GM18517 (cell line): ENCODE measurements around the gene KCNG4.

ENCODE experiments used
- ATAC-seq: cut with Tn5 transposase; IDR thresholded peaks from one replicate; pipeline ENCODE4 v1.9.1; 2021; ENCODE audit warnings: mild to moderate bottlenecking, moderate library complexity; ENCODE audit not compliant: unreplicated experiment

The KCNG4 gene

GRCh38 chr16:84239909-84240308, at the start of gene KCNG4:
Gene KCNG4 (minus strand): TSS chr16:84240012. CDS start chr16:84237485, 2,527 bp downstream.
- no peak for ATAC-seq

DNA sequence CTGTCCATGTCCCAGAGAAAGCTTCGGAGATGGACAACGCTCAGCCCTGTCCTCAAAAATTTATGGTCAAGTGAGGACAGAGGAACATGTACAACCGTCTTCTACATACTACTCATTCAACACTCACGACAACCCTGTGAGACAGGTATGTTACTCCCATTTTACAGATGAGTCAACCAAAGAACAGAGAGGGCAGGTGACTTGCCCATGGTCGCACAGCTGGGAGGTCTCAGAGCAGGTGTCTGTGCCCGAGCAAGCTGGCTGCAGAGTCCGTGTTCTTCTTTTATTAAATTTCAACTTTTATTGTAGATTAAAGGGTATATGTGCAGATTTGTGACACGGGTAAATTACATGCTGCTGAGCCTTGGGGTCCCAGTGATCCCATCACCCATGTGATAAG, 49.1 kb upstream of the KCNG4 start:
- no peak for ATAC-seq

GRCh38 chr16:84286578-84287240, 46.9 kb upstream of the KCNG4 start:
- no peak for ATAC-seq

- no peak for ATAC-seq
Measured at GRCh38 chr16:84284154-84284722, 44.4 kb upstream of the KCNG4 start.

DNA sequence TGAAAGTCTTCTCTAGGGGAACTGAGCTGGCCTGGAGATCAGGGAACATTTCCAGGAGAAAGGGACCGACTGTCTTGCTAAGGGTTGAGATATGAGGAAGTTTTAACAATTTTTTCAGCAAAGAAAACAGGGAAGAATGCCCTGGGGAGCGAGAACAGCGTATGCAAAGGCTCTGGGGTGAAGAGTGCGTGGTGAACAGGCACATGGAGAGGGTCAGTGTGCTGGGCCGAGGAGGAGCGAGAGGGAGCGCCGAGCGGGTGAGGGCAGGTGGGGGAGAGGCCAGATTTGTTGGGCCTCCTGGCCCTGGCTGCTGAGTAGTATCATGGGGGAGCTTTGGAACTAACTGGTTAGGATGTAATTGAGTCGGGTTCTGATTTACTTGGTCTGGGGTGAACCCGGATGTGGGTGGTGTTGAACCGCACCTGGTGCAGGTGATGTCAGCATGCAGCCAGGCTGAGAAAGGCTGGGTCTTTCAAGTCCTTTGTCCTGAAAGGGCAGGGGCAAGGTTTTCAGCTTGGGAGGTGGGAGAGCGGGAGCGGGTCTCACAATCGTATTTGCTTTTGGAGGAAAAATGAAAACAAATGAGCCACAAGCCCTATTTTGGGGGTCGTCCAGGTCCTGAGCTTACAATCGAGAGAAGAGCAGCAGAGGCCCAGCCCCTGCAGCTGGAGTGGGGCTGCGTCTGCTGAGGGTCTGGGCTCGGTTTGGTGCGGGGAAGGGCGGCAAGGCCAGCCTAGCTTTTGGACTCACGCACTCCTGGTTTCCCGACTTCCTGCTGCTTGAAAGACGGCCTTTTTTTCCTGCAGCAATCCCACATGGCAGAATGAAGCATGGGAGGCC, 43.7 kb upstream of the KCNG4 start:
- no peak for ATAC-seq

- ATAC-seq = no peak
Measured at GRCh38 chr16:84282533-84282932, 42.7 kb upstream of the KCNG4 start.

DNA sequence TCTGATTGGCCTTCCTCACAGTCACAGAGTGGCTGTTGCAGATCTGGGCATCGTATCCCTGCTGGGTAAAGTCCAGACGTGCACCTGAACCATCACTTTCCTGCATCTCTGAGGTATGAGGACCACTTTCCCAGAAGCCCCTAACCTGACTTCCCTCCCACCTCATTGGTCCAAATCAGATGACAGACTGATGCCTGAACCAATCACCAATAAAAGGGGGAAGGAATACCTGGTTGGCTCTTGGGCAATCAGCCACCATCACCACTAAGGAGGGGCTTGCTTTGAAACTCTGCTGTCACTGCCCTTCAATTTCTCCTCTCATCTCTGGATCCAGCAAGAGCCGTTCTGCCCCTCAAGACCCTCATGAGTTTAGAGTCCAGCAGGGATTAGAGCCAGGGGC, 41.3 kb upstream of the KCNG4 start:
- no peak for ATAC-seq

DNA sequence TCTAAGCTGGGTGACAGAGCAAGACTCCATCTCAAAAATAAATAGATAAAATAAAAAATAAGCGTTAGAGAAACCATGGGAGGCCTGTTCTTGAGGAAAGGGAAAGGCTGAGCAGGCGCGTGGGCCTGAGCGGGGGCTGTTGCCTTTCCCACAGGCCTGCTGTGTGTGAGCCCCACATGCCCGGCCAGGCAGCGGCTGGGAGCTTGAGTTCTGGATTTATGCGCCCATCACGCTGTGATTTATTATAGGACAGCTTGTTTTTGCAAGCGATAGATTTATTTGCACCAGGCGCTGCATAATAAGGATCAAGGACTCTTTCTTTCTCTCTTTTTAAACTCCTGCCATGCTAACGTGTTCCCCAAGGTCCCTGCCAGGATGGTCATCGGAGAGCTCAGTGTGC, 40.1 kb upstream of the KCNG4 start:
- ATAC-seq = no peak

GRCh38 chr16:84278968-84279367, 39.2 kb upstream of the KCNG4 start:
- no peak for ATAC-seq

DNA sequence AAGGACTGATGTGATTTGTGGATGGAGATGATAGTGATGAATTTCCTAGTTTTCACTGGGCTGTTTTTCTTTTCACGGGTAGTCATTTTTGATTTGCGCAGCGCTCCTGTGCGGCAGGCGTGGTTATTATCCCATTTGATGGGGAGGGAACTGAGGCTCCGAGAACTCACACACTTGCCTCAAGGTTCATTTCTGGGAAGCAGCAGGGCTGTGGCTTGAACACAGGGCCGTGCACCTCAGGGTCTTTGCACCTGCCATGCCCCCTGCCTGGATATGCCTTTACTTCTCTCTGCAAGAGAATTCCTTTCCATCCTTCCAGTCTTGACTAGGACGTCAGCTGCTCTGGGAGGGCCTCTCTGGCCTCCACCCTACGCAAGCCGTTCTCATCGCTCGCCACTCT, 38.5 kb upstream of the KCNG4 start:
- no peak for ATAC-seq

DNA sequence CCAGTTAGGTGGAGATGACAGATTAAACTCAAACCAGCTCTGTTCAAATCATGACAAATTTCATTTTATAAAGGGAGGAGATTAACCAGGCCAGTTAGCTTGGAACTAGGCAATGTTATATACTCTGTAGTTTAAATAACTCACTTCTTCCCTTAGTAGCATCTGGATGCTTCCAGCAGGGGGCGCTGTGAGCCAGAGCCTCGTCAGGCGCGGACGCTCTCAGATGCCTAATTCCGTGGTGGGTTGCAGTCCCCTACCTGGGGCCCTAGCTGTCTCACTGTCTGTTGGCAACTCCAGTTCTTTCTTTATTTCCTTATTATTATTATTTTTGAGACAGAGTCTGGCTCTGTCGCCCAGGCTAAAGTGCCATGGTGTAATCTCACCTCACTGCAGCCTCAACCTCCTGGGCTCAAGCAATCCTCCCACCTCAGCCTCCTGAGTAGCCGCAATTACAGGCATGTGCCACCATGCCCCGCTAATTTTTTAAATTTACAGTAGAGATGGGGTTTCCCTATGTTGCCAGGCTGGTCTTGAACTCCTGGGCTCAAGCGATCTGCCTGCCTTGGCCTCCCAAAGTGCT, 37.5 kb upstream of the KCNG4 start:
- ATAC-seq = no peak

GRCh38 chr16:84275585-84276151, 35.9 kb upstream of the KCNG4 start:
- ATAC-seq = no peak

GRCh38 chr16:84274515-84274914, 34.7 kb upstream of the KCNG4 start:
- ATAC-seq = no peak

DNA sequence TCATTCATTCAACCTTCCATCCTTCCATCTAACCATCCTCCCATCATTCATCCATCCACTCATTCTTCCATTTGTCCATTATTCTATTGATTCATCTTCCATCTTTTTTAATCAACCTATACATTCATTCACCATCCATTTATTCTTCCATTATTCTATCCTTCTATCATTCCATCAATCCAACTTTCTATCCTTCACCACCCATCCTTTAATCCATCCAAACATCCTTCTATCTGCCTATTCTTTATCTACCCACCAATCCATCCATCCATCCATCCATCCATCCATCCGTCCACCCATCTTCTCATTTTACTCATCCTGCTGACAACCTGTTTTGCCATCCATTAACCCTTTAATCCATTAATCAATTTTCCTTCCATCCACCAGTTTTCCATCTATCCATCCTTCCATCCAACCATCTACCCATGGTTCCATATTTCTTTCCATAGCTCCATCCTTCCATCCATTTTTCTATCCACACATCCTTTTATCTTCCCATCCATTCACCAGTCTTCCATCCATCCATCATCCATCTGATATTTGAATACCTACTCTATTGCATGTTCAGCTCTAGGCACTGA, 33.0 kb upstream of the KCNG4 start:
- no peak for ATAC-seq

DNA sequence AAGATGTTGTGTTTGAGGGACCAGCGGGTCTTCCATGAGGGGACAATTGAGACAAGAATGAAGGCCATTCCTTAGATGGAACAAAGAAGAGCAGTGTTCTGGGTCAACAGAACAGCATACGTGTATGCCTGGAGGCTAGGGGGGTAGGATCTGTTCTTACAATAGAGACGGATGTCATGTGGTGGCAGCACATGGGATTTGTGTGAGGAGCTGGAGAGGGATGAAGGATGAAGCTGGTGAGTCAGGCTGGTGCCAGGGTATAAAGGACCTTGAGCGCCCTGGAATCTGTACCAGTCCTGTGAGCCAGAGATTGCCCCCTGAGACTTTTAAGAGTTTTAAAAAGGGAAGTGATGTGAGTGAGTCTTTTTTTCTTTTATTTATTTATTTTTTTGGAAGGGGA, 32.1 kb upstream of the KCNG4 start:
- ATAC-seq = no peak

DNA sequence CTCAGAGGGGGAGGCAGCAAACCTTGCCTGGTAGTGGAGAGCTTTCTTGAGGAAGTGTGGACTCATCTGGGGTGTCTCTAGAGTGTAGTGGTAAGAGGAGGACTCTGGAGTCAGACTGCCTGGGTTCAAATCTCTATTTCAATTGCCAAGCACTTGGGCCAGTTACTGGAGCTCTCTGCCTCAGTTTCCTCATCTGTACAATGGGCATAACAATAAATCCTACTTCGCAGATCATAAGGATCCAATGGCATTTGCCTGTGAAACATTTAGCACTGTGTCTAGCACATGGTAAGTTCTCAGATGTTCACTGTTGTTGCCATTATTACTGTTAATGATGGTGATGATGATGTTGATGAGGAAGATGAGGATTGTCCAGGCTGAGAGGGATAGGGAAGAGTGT, 31.2 kb upstream of the KCNG4 start:
- ATAC-seq = no peak

DNA sequence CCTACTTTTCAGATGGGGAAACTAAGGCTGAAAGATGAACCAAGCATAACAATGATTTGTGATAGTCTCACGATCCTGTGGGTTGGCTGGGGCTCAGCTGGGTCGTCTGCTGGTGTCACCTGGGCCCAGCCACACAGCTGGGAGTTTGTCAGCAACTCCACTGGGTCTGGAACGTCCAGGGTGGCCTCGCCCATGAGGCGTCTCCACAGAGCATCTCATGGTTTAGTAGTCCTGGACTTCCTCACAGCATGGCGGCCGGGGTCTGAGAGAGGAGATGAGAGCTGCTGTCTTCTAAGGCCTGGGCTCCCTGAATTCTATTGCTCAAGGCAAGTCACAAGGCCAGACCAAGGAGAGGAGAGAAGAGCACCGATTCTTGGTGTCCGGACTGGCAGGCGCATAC, 30.7 kb upstream of the KCNG4 start:
- no peak for ATAC-seq

DNA sequence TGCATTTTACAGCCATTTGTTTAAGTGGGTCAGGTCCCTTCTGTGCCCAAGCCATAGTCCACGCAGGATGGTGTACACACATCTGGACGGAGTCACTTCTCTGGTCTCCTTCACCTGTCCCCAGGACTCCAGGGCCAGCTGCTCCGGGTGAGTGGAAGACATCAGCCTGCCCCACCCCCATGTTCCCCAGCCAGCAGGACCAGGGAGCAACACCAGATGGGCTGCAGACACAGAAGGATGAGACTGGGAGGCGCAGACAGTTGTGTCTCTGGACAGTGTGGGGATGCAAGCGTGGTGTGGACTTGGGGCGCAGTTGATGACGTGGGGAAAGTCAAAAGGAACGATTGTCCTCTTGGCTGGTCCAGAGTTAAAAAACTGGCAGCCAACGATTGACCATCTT, 30.3 kb upstream of the KCNG4 start:
- no peak for ATAC-seq

GRCh38 chr16:84268291-84269040, 28.7 kb upstream of the KCNG4 start:
- ATAC-seq = no peak

DNA sequence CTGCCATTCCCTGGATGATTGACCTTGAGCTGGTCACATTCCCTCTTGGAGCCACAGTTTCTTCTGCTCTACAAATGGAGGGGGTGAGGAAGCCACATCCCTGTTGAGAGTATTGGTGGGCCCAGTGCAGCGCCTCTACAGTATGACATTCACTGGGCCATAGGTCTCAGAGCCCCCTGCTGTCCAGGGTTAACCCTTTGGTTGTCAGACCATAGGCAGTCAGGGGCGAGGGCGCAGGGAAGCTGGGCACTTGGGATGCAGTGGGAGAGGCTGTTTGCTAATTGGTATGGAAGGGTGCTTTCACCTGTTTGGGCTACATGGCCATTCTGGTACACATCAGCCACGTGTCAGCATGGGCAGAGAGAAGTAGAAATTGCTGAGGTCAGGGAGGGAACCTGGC, 27.6 kb upstream of the KCNG4 start:
- no peak for ATAC-seq
